HepG2 (cell line): ENCODE results near the gene ADAMTS4. TPM values are rescaled to one million over a fixed set of nuclear protein-coding genes. Genes with fewer than 3 reads are reported as not detected.
A peak's percentile ranks its signal among the peaks of the same experiment; 100 is the strongest.

Source experiments
- ATF1 ChIP-seq: IDR thresholded peaks from 2 replicates; pipeline ENCODE4 v1.6.1; 2016; ENCODE audit warnings: mild to moderate bottlenecking, control low read depth
- BORCS8-MEF2B ChIP-seq: sonication (generic); formaldehyde crosslinking; IDR thresholded peaks from 2 replicates; pipeline ENCODE4 v1.8.0; 2022; ENCODE audit warnings: mild to moderate bottlenecking, missing genetic modification reagents
- CBX1 ChIP-seq: IDR thresholded peaks from one replicate; pipeline ENCODE4 v1.6.1; 2016; ENCODE audit warnings: antibody characterized with exemption, low read depth
- FOXK2 ChIP-seq: fragments of 450-650 bp; IDR thresholded peaks from 2 replicates; pipeline ENCODE4 v1.6.1; 2016
- GATA4 ChIP-seq: sonication (generic); IDR thresholded peaks from 2 replicates; pipeline ENCODE4 v1.6.1; 2016; ENCODE audit warnings: antibody characterized with exemption, low read depth, borderline replicate concordance
- ISL2 ChIP-seq: sonication (generic); formaldehyde crosslinking; IDR thresholded peaks from 2 replicates; pipeline ENCODE4 v1.5.0; 2020; ENCODE audit warnings: missing genetic modification reagents
- MTF1 ChIP-seq: sonication (generic); formaldehyde crosslinking; IDR thresholded peaks from 2 replicates; pipeline ENCODE4 v1.5.0; 2020; ENCODE audit warnings: missing genetic modification reagents
- MYNN ChIP-seq: sonication (generic); formaldehyde crosslinking; IDR thresholded peaks from 2 replicates; pipeline ENCODE4 v1.4.0; 2020; ENCODE audit warnings: mild to moderate bottlenecking, low read depth, missing genetic modification reagents
- NFIC ChIP-seq: IDR thresholded peaks from 2 replicates; pipeline ENCODE4 v1.6.1; 2012; ENCODE audit warnings: mild to moderate bottlenecking, low read length, inconsistent platforms
- SP4 ChIP-seq: sonication (generic); formaldehyde crosslinking; IDR thresholded peaks from 2 replicates; pipeline ENCODE4 v1.8.1; 2023; ENCODE audit warnings: mild to moderate bottlenecking, missing genetic modification reagents
- SPEN ChIP-seq: sonication (generic); formaldehyde crosslinking; IDR thresholded peaks from 2 replicates; pipeline ENCODE4 v1.5.1; 2020; ENCODE audit warnings: low read depth, mild to moderate bottlenecking, missing genetic modification reagents
- TEAD3 ChIP-seq: optimal IDR thresholded peaks from 2 replicates; pipeline ENCODE3; 2016; ENCODE audit warnings: borderline replicate concordance
- ZNF230 ChIP-seq: sonication (generic); formaldehyde crosslinking; IDR thresholded peaks from 2 replicates; pipeline ENCODE4 v1.4.0; 2020; ENCODE audit warnings: mild to moderate bottlenecking, missing genetic modification reagents
- ZNF563 ChIP-seq: sonication (generic); formaldehyde crosslinking; IDR thresholded peaks from 2 replicates; pipeline ENCODE4 v1.8.0; 2022; ENCODE audit warnings: mild to moderate bottlenecking, moderate library complexity, missing genetic modification reagents
- ZNF850 ChIP-seq: sonication (generic); formaldehyde crosslinking; conservative IDR thresholded peaks from 2 replicates; pipeline ENCODE4 v1.9.0; 2021; ENCODE audit warnings: mild to moderate bottlenecking, missing genetic modification reagents
- polyA plus RNA-seq, 8 experiments: library from polyadenylated mRNA; depleted of rRNA in 3 of 8; stranded (reverse) in 7 of 8; unstranded in 1 of 8; fragments of >200 nt; fragmentation: Illumina TruSeq in 4 of 8; extraction: Trizol in 4 of 8; gene quantifications; 2 replicates each; pipeline versions ENCODE4 v1.2.1 to v1.2.3, GENCODE V29; 2011 to 2016; ENCODE audit warnings: low read depth in 4 of 8, missing spikeins in 1 of 8, mixed read lengths in 1 of 8; ENCODE audit not compliant: insufficient read depth in 1 of 8
- total RNA-seq, 5 experiments: library from RNA; depleted of rRNA; stranded (reverse); fragments of >200 nt; fragmentation: Illumina TruSeq; extraction: Trizol; gene quantifications; 2 replicates each; pipeline ENCODE4 v1.2.3, GENCODE V29; 2016; ENCODE audit warnings: low read depth in 1 of 5
- TF ChIP-seq, protein P1 (sequence below): sonication (generic); formaldehyde crosslinking; IDR thresholded peaks from 2 replicates; pipeline ENCODE4 v1.4.0; 2020; ENCODE audit warnings: missing genetic modification reagents
- TF ChIP-seq, protein P2 (sequence below): IDR thresholded peaks from 2 replicates; pipeline ENCODE4 v1.6.1; 2016; ENCODE audit warnings: missing compliant biosample characterization, missing genetic modification reagents, borderline replicate concordance
- TF ChIP-seq, protein P3 (sequence below): sonication (generic); formaldehyde crosslinking; IDR thresholded peaks from 2 replicates; pipeline ENCODE4 v1.4.0; 2020; ENCODE audit warnings: mild to moderate bottlenecking, missing genetic modification reagents
- TF ChIP-seq, protein P4 (sequence below): sonication (generic); formaldehyde crosslinking; conservative IDR thresholded peaks from 2 replicates; pipeline ENCODE4 v1.5.0; 2020; ENCODE audit warnings: missing genetic modification reagents
- TF ChIP-seq, protein P5 (sequence below): sonication (generic); formaldehyde crosslinking; IDR thresholded peaks from 2 replicates; pipeline ENCODE4 v1.8.1; 2022; ENCODE audit warnings: mild to moderate bottlenecking, missing genetic modification reagents
- TF ChIP-seq, protein P6 (sequence below): sonication (generic); formaldehyde crosslinking; IDR thresholded peaks from 2 replicates; pipeline ENCODE4 v1.5.0; 2020; ENCODE audit warnings: missing genetic modification reagents
- TF ChIP-seq, protein P7 (sequence below), 2 experiments: fragments of 450-650 bp in 1 of 2; sonication (generic) in 1 of 2; formaldehyde crosslinking; IDR thresholded peaks; 2 replicates each; pipeline versions ENCODE4 v1.5.0 to v1.8.0; 2020 to 2022; ENCODE audit warnings: mild to moderate bottlenecking in 1 of 2, missing genetic modification reagents in 1 of 2

ADAMTS4 gene
- total and polyA plus RNA-seq, 2 of the 13 experiments (the other 11 are each of a cell fraction or from before 2014, with no cell fraction given): 0.51 to 1.7 TPM

DNA sequence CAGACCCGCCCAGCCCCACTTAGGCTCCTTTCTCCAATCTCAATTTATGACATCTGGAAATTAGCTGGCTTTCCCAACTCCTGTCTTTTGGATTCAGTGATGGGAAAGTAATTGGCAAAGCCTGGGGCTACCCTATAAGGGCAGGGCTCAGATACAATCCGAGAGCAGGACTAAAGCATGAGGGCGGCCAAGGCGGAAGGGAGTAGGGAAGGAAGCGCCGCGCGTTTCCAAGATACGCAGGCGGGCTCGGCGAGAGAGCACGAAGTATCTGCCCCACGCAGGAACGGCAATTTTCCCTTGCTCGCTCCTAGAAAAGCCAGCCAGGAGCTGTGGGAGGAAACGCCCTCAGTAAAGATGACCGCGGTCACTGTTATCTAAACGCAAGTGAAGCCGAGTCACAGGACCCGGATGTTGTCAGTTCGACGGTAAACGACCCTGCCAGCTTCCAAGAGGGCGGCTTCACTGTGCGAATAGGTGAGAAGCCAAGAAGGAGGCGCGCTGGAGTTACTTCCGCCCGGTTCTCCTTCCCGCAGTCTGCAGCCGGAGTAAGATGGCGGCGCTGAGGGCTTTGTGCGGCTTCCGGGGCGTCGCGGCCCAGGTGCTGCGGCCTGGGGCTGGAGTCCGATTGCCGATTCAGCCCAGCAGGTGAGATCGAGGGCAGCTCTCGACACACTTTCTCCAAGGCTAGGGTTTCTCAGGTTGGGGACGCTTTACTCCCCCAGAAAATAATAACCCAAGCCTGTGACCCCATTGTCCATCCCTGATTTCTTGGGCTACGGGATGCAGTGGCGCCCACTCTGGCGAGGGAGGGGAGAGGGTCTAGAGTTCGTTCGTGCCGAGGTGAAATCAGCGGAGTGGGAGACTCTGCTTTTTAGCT is 3.2 kb upstream of the ADAMTS4 start, which contains the start of gene NDUFS2 (continued):
- TF ChIP-seq ZNF563 (CRISPR knock-in tag) (peak; percentile 77; the same call in 1 of the 2 replicates), ATF1 (peak; percentile 92), SPEN (CRISPR knock-in tag) (peak; percentile 85), FOXK2 (peak; percentile 32; the same call in 1 of the 2 replicates), ZNF230 (CRISPR knock-in tag) (peak; percentile 90; the same call in 1 of the 2 replicates), MYNN (CRISPR knock-in tag) (no peak), NFIC (no peak), SP4 (CRISPR knock-in tag) (peak; percentile 67), GATA4 (peak; percentile 25; the same call in 1 of the 2 replicates), BORCS8-MEF2B (CRISPR knock-in tag) (0 out of 2 replicates have a peak, but pooled peaks have one; percentile 83), ZNF850 (no peak), ISL2 (CRISPR knock-in tag) (0 out of 2 replicates have a peak, but pooled peaks have one; percentile 28), MTF1 (CRISPR knock-in tag) (no peak), CBX1 (no peak), TEAD3 (CRISPR knock-in tag) (peak; percentile 20)
- TF ChIP-seq, protein P1, sequence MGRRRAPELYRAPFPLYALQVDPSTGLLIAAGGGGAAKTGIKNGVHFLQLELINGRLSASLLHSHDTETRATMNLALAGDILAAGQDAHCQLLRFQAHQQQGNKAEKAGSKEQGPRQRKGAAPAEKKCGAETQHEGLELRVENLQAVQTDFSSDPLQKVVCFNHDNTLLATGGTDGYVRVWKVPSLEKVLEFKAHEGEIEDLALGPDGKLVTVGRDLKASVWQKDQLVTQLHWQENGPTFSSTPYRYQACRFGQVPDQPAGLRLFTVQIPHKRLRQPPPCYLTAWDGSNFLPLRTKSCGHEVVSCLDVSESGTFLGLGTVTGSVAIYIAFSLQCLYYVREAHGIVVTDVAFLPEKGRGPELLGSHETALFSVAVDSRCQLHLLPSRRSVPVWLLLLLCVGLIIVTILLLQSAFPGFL: no peak
- TF ChIP-seq, protein P2, sequence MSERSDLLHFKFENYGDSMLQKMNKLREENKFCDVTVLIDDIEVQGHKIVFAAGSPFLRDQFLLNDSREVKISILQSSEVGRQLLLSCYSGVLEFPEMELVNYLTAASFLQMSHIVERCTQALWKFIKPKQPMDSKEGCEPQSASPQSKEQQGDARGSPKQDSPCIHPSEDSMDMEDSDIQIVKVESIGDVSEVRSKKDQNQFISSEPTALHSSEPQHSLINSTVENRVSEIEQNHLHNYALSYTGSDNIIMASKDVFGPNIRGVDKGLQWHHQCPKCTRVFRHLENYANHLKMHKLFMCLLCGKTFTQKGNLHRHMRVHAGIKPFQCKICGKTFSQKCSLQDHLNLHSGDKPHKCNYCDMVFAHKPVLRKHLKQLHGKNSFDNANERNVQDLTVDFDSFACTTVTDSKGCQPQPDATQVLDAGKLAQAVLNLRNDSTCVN: peak; percentile 75; the same call in 1 of the 2 replicates
- TF ChIP-seq, protein P3, sequence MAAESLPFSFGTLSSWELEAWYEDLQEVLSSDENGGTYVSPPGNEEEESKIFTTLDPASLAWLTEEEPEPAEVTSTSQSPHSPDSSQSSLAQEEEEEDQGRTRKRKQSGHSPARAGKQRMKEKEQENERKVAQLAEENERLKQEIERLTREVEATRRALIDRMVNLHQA (CRISPR knock-in tag): no peak
- TF ChIP-seq, protein P4, sequence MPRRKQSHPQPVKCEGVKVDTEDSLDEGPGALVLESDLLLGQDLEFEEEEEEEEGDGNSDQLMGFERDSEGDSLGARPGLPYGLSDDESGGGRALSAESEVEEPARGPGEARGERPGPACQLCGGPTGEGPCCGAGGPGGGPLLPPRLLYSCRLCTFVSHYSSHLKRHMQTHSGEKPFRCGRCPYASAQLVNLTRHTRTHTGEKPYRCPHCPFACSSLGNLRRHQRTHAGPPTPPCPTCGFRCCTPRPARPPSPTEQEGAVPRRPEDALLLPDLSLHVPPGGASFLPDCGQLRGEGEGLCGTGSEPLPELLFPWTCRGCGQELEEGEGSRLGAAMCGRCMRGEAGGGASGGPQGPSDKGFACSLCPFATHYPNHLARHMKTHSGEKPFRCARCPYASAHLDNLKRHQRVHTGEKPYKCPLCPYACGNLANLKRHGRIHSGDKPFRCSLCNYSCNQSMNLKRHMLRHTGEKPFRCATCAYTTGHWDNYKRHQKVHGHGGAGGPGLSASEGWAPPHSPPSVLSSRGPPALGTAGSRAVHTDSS (CRISPR knock-in tag): no peak
- TF ChIP-seq, protein P5, sequence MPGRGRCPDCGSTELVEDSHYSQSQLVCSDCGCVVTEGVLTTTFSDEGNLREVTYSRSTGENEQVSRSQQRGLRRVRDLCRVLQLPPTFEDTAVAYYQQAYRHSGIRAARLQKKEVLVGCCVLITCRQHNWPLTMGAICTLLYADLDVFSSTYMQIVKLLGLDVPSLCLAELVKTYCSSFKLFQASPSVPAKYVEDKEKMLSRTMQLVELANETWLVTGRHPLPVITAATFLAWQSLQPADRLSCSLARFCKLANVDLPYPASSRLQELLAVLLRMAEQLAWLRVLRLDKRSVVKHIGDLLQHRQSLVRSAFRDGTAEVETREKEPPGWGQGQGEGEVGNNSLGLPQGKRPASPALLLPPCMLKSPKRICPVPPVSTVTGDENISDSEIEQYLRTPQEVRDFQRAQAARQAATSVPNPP (CRISPR knock-in tag): 0 out of 2 replicates have a peak, but pooled peaks have one; percentile 77
- TF ChIP-seq, protein P6, sequence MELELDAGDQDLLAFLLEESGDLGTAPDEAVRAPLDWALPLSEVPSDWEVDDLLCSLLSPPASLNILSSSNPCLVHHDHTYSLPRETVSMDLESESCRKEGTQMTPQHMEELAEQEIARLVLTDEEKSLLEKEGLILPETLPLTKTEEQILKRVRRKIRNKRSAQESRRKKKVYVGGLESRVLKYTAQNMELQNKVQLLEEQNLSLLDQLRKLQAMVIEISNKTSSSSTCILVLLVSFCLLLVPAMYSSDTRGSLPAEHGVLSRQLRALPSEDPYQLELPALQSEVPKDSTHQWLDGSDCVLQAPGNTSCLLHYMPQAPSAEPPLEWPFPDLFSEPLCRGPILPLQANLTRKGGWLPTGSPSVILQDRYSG (CRISPR knock-in tag): 0 out of 2 replicates have a peak, but pooled peaks have one; percentile 6
- TF ChIP-seq, protein P7, sequence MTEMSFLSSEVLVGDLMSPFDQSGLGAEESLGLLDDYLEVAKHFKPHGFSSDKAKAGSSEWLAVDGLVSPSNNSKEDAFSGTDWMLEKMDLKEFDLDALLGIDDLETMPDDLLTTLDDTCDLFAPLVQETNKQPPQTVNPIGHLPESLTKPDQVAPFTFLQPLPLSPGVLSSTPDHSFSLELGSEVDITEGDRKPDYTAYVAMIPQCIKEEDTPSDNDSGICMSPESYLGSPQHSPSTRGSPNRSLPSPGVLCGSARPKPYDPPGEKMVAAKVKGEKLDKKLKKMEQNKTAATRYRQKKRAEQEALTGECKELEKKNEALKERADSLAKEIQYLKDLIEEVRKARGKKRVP (CRISPR knock-in tag; IDR thresholded peaks at IDR 0.05): 0 out of 4 replicates have a peak, but pooled peaks of 1 of the 2 experiments have one; percentile 32
